ENCODE data around the gene TAPT1. TPM values are rescaled to one million over a fixed set of nuclear protein-coding genes. Genes with fewer than 3 reads are reported as not detected.

Gene TAPT1
- total RNA-seq, 1 experiment from 2014 or later, result 17.4 TPM

DNA sequence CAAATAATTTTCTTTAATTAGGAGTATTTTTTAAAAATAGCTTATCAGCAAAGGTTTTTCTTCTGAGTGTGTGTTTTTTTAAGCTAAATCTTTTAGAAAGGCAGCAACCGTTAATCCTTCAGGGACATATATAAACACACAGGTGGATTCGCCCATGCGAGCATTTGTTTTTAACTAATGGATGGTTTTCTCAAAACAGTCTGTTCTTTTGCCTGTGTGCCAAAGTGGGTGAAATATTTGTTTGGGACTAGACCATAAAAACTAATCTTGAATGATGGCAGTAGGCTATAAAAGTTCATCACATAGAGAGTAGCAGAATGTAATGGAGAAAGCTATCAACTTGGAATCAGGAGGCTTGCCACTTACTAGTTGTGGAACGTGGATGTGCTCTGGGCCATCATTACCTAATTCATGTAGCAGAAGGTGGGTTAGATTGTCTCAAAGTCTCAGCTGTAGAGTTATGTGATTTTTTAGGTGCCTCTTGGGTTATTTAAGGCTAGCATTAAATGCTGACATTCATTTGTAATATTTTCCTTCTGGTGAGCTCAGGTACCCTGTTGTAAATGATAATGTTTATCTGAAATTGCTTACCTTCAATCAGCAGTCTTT lies 7.4 kb upstream of the TAPT1 start:
- no peak for DNase-seq
- Histone ChIP-seq H3K36me3 (no peaks in the 10 kb centered on the region), H3K27me3 (0 out of 2 replicates have a peak, but pooled peaks cover 3% of the 10 kb centered on the region), H3K4me3 (no peak overlapping the region), H3K4me1 (no peaks in the 10 kb centered on the region), H3K27ac (no peak overlapping the region), H3K9me3 (replicated peaks) (no peaks in the 10 kb centered on the region)

DNA sequence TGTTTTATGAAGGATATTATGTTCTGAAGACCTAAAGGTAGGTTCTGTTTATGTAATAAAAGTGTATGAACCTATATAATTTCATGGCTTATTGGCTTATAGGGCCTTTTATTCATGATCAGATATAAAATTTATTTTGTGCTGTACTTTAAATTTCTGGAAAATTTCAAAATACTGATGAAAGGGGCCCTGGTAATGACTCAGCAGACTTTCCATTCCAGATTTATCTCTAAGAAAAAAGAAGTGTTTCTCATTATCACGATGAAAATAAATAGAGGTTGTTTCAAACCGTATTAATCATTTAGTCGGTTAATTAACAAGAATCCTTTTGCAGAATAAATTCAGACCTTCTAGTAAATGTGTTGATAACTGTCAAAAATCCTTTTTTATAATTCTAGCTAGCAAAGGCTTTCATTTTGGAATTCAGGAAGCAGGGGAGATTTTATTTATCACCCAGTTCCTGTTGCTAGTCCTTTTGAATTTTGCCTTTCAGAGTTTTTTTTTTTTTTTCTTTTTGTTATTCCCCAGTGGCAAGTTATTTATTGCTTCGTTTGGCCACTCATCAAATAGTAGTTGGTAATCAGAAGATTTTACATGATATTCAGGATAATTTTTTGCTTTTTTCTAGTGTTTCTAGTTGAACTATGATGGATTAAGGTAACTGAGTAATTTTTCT lies 5.4 kb upstream of the TAPT1 start:
- H3K36me3 ChIP-seq, result no peaks in the 10 kb centered on the region
- no peak overlapping the region for H3K27ac ChIP-seq
- no peaks in the 10 kb centered on the region for H3K4me1 ChIP-seq
- 0 out of 2 replicates have a peak, but pooled peaks cover 3% of the 10 kb centered on the region for H3K27me3 ChIP-seq
- no peak overlapping the region for H3K4me3 ChIP-seq
- DNase-seq, result no peak
- H3K9me3 ChIP-seq (replicated peaks), result no peaks in the 10 kb centered on the region

DNA sequence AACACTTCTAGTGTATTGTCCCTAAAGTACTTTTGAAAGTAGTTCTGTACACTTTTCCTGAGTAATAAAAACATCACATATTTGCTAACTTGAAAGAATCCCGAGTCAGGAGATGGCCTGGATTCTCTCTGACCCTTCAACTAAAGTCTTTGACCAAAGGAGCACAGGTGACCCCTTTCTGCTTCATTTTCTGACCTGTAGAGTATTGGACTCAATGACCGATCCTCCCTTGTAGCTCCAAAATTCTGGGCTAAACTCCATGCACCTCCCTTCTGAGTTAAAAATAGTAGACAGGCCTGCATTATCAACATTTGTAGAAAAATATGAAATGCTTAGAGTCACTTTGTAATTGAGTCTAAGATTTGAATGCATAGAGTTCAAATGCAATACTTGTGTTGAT lies 4.0 kb upstream of the TAPT1 start:
- Histone ChIP-seq H3K4me3 (no peak overlapping the region), H3K27me3 (0 out of 2 replicates have a peak, but pooled peaks cover 3% of the 10 kb centered on the region), H3K9me3 (replicated peaks) (no peaks in the 10 kb centered on the region), H3K36me3 (no peaks in the 10 kb centered on the region), H3K4me1 (no peaks in the 10 kb centered on the region), H3K27ac (no peak overlapping the region)
- DNase-seq, result no peak

DNA sequence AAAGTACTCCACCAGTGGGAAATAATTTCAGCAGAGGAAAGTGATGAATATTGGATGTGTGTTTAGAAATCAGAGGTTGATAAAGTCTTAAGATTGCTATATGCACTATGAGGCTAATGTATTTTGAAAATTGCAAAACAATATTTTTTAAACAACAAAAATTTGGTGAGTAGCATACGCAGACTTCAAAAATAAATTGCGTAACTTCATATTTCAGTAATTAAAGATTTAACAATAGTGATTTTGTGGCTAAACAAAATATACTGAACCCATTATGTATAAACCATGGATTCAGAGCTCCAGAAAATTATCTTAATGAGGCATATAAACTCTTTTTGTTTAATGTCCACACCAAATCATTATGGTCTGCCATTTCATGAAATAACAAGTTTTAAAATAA lies 3.3 kb upstream of the TAPT1 start:
- Histone ChIP-seq H3K27ac (no peak overlapping the region), H3K4me3 (no peak overlapping the region), H3K9me3 (replicated peaks) (no peaks in the 10 kb centered on the region), H3K36me3 (no peaks in the 10 kb centered on the region), H3K27me3 (0 out of 2 replicates have a peak, but pooled peaks cover 3% of the 10 kb centered on the region), H3K4me1 (peaks cover 4% of the 10 kb centered on the region; the same call in 1 of the 2 replicates)
- no peak for DNase-seq

DNA sequence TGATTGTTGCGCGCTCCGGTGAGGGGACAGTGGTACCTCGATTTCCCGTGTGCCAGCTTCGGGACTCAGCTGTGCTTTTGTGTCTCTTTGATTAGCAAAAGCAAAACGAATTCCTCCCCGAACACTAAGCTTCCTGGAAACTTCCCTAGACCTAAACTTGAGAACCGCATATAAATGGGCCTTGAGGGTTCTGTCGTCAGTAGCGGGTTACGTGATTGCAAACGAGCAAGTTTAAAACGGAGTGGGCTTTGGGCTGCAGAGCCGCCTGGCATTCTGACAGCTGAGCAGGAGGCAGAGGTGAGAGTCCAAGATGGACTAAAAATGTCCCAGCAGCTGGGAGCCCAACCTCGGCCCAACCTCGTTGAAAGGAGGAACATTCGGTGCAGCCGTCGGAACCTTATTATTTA lies 1.2 kb upstream of the TAPT1 start:
- H3K27me3 ChIP-seq, result 0 out of 2 replicates have a peak, but pooled peaks cover 3% of the 10 kb centered on the region
- peak overlapping the region; percentile 58; the same call in 1 of the 2 replicates for H3K27ac ChIP-seq
- no peaks in the 10 kb centered on the region for H3K36me3 ChIP-seq
- peak overlapping the region; percentile 95 for H3K4me3 ChIP-seq
- peak in 1 of 2 experiments; percentile 27 for DNase-seq
- H3K9me3 ChIP-seq (replicated peaks), result no peaks in the 10 kb centered on the region
- H3K4me1 ChIP-seq, result peaks cover 7% of the 10 kb centered on the region; the same call in 1 of the 2 replicates

DNA sequence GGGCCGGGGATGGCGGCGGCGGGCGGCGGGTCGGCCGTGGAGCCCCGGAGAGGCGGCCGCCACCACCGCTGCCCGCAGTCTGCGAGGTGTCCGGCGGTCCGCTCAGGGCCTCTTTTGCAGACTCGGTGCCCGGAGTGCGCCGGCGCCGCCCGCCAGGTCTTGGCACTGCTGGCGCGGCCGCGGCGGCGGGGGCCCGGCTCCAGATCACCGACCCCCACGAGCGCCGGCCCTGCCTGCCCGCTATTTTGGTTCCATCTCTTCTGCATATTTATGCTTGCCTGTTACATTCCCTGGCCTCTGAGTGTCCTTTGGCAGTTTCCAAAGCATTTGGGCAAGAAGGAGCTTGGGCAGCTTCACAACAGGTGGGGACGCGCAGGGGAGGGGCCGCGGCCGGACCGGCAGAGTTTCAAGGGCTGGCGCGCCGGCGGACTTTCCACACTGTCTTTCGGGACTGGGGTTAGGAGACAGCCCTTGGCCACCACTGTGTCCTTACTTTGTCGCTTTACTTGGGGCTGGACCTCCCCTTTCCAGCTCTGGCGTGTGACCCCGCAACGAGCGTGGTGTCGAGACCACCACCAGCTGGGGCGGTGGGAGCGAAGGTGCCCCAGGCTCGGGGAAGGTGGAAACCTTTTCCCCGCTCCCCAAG lies 668 bp upstream of the TAPT1 start:
- Histone ChIP-seq H3K27ac (peak overlapping the region; percentile 58; the same call in 1 of the 2 replicates), H3K4me3 (peak overlapping the region; percentile 95), H3K27me3 (0 out of 2 replicates have a peak, but pooled peaks cover 3% of the 10 kb centered on the region), H3K36me3 (no peaks in the 10 kb centered on the region), H3K4me1 (peaks cover 7% of the 10 kb centered on the region; the same call in 1 of the 2 replicates), H3K9me3 (replicated peaks) (no peaks in the 10 kb centered on the region)
- DNase-seq, result peak; percentile 65 to 74

DNA sequence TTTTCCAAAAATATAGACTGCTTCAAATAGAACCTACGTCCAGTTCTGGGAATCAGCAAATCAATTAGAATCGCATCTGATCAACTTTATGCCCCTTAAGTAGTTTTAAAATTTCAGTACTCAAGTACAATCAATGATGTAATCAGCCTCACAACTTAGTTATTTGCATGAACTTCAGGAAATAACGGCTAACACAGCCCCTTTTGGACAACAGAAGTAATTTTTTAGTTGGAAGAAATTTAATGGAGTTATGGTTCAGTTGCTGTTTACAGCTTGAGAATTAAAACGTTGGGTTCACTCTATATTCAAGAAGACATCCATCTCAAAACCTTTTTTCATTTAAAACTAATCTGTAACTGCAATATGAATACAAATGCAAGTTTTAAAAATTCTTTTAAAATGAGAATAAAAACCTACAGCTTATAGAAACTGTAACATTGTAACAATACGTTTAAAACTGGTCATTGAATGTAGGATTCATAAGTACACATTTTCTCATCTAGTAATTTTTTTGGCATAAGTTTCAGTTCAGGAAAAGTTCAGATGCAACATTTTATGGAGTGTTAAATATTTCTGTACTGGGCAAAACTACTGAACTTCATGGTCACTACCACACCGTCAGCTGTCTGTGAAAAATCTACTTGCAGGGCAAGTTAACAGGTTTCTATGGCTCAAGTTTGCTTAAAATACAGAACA lies 956 bp downstream of the TAPT1 start:
- DNase-seq, result no peak
- Histone ChIP-seq H3K27ac (peak overlapping the region; percentile 9; the same call in 1 of the 2 replicates), H3K36me3 (no peaks in the 10 kb centered on the region)

DNA sequence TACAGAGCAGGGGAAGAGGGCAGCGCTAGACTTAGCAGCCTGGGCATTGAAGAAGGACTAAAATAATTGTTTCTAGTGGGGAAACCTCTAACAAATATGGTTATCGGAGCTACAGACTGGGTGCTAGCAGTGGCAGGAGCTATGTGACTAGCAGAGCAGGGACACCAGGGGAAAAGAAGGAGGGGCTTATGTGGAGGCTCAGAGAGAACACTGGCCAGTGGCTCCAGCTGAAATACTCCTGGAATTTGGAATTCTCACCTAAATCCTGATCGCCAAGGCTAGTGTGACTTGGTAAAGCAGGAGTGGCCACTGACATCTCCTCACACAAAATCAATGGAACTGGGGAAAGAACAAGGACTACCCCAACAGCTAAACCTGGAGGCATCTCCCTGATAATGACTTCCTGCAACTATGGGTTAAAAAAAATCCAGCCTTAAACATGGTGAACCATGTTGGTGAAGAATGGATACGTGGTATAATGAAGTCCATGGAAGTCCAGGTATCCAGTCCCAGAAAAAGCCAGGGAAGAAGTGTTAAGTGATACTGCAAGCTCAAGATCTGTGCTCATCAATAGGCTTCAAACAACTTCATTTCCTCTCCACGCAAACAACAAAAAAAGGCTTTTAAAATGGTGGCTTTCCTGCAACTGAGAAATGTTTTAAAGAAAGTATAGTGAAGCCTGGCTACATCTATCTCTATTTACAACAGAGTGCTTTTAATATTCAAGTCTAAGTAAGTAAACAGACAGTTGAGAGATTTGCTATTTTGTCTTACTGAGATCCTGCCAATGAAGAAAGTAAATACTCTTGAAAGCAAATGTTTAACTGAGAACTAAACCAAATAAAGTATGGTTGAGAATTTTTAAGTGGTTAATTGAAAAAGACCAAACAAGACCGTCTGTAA lies 1.8 kb downstream of the TAPT1 start:
- Histone ChIP-seq H3K36me3 (no peaks in the 10 kb centered on the region), H3K9me3 (replicated peaks) (no peaks in the 10 kb centered on the region), H3K4me1 (peaks cover 7% of the 10 kb centered on the region; the same call in 1 of the 2 replicates), H3K27me3 (no peaks in the 10 kb centered on the region), H3K27ac (no peak overlapping the region), H3K4me3 (peak overlapping the region; percentile 95; the same call in 1 of the 2 replicates)
- DNase-seq, result no peak

More for the DNA sequence above, 956 bp downstream of the TAPT1 start:
- peak overlapping the region; percentile 95 for H3K4me3 ChIP-seq
- no peaks in the 10 kb centered on the region for H3K27me3 ChIP-seq
- no peaks in the 10 kb centered on the region for H3K9me3 ChIP-seq (replicated peaks)
- H3K4me1 ChIP-seq, result peaks cover 7% of the 10 kb centered on the region; the same call in 1 of the 2 replicates

DNA sequence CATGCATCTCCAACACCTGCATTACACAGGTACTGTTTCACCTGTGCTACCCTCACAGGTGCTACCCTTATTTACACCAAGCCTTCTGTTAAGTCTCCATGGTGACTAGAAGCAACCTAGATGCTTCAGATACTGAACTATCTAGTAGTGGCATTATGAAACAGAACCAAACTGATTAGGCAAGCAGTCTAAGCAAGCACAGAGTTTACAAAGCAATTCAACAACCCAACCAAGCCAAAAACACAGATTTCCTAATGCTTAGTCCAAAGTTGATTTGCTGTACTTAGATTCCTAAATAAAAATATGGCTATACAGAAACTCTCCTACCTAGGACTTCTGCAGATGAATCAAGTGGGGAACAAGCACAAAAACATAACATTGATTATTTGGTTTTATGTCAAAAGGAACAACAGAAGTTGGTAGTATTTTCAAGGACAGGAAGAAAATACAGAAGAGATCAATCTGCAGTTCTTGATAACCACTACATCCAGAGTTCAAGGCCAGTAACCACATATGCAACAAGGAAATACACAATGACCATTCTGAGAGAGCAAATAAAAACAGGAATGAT lies 3.2 kb downstream of the TAPT1 start:
- no peak for DNase-seq
- H3K4me1 ChIP-seq, result peaks cover 7% of the 10 kb centered on the region; the same call in 1 of the 2 replicates

DNA sequence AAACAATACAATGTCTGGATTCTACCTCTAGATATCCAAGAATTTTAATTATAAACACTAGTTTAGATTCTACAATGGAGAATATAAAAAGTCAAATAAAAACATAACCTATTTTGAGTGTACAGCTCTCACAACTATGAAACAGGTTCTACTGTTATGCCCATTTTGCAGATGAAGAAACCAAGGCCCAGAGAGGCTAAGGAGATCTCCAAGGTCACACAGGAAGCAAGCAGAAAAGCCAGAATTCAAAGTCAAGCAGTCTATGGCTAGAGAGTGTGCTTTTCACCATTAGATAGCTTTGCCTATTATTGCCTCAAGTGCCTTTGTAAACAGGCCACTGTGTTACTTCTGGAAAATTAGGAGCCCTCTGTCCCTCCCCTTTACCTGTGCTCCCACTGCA lies 7.3 kb downstream of the TAPT1 start:
- Histone ChIP-seq H3K27ac (no peak overlapping the region), H3K27me3 (no peaks in the 10 kb centered on the region), H3K9me3 (replicated peaks) (no peaks in the 10 kb centered on the region), H3K4me3 (no peak overlapping the region), H3K36me3 (no peaks in the 10 kb centered on the region), H3K4me1 (no peaks in the 10 kb centered on the region)
- DNase-seq, result no peak

More for the DNA sequence above, 3.2 kb downstream of the TAPT1 start:
- H3K36me3 ChIP-seq, result no peaks in the 10 kb centered on the region
- H3K9me3 ChIP-seq (replicated peaks), result no peaks in the 10 kb centered on the region
- no peak overlapping the region for H3K27ac ChIP-seq
- no peaks in the 10 kb centered on the region for H3K27me3 ChIP-seq
- H3K4me3 ChIP-seq, result no peak overlapping the region

DNA sequence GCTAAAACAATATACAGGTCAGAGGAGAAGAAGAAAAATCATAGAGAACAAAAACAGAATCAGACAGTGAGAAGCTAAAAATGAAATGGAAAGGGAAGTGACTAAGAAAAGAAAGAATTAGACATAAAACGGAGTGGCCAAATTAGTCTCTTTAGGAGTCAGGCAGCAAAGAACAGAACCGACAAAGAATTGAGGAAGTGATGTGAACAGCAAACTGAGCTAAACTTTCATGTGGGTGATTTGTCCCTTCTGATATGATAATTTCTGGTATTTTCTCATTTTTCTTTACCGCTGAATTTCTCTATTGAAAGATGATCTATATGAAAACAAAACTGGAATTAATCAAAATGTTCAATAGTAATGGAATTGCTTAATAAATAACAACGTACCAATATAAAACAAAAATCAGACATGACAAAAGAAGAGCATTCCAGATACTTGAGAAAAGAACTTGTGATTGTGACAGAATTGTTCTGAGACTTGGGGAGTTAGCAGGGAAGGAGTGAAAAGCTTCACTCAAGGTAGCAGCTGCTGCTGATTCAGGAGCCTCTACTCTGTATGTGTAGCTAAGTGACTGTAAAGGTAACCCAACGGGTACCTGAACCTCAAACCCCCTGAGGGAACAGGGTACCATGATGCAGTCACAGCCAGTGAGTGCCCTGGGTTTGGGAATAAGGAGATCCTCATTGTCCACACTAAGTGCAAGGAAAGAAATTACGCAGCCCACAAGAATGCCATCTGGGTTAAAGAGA lies 8.8 kb downstream of the TAPT1 start:
- no peaks in the 10 kb centered on the region; the same call in 1 of the 2 replicates for H3K36me3 ChIP-seq
- DNase-seq, result no peak
- H3K9me3 ChIP-seq (replicated peaks), result no peaks in the 10 kb centered on the region
- no peak overlapping the region for H3K4me3 ChIP-seq
- no peaks in the 10 kb centered on the region for H3K27me3 ChIP-seq
- H3K27ac ChIP-seq, result no peak overlapping the region
- no peaks in the 10 kb centered on the region for H3K4me1 ChIP-seq

DNA sequence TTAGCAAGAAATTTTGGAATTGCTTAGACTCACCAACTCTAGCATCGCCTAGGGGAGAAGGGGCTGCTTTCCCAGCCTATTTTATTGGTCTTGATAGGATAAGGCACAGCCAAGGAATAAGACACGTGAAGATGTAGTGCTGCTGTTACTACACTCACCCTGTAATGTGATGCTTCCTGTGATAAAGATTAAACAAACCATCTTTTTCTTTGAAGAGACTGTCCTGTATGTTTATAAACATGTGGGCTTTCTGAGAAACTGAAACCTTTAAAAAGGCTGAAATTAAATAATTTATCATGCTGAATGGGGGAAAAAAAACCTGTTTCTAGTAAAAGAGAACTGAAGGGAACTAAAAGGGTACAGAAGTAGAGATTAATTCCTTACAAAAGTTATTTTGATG lies 13.2 kb downstream of the TAPT1 start:
- Histone ChIP-seq H3K4me3 (no peak overlapping the region), H3K9me3 (replicated peaks) (no peaks in the 10 kb centered on the region), H3K36me3 (no peaks in the 10 kb centered on the region; the same call in 1 of the 2 replicates), H3K27ac (no peak overlapping the region), H3K27me3 (no peaks in the 10 kb centered on the region), H3K4me1 (no peaks in the 10 kb centered on the region)
- DNase-seq, result no peak
